Measurements from ENCODE around the gene PEAK1. TPM values are rescaled to one million over a fixed set of nuclear protein-coding genes. Genes with fewer than 3 reads are reported as not detected.

Gene PEAK1
- total and polyA plus RNA-seq, 9 of the 15 experiments (the other 6 are each of a cell fraction or from before 2014, with no cell fraction given), result 0.99 to 22.4 (median 10.8) TPM

DNA sequence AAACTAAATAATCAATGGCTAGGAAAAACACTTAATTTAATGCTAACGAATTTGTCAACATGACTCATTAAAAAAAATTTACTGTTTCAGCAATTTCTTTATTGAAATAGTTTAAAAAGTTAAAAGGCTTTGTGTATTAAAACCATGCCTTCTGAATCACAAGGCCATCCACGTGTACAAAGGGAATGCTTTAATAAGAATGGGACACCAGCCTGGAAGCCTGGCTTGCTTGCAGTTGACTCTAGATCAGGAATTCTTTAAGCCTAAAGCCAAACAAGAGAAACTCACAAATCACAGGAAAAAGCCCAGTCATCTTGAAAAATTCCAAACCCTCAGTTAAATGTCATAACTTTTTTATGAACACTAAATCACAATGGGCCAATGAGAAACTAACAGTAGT is 137.6 kb downstream of the PEAK1 start:
- DNase-seq (ENCODE audit: extremely low read depth in 1 of 4, low spot score in 3 of 4), result no peak
- Histone ChIP-seq H3K9me3 (replicated peaks; ENCODE audit: control insufficient read depth, insufficient read depth, low read depth, low read length) (no peaks in the 10 kb centered on the region), H3K36me3 (ENCODE audit: control insufficient read depth, insufficient read depth, low read length) (peaks cover 14% of the 10 kb centered on the region), H3K4me3 (no peak overlapping the region), H3K9ac (ENCODE audit: insufficient read depth in 1 of 2, low read depth in 2 of 2, low read length in 2 of 2) (no peak overlapping the region), H3K9me1 (ENCODE audit: control insufficient read depth, insufficient read depth, low read length) (no peaks in the 10 kb centered on the region), H3K27ac (ENCODE audit: extremely low read depth, low read depth, low read length) (no peak overlapping the region), H3K79me2 (ENCODE audit: control insufficient read depth, insufficient read depth, low read length) (no peaks in the 10 kb centered on the region), H3K27me3 (ENCODE audit: control insufficient read depth in 2 of 2, insufficient read depth in 2 of 2, low read length in 2 of 2) (no peaks in the 10 kb centered on the region), H2AFZ (ENCODE audit: low read depth, low read length) (no peak overlapping the region), H3K4me1 (replicated peaks in 1 of 2; ENCODE audit: control insufficient read depth in 2 of 2, insufficient read depth in 2 of 2, low read length in 2 of 2) (no peaks in the 10 kb centered on the region), H4K20me1 (replicated peaks; ENCODE audit: control insufficient read depth, insufficient read depth, low read length) (no peaks in the 10 kb centered on the region), H3K4me2 (ENCODE audit: insufficient read depth, low read length) (no peak overlapping the region)
- ChIA-PET CTCF (ENCODE audit: low intra/inter-chr PET ratio) (no interaction called here), POLR2A (no interaction called here)
- FAIRE-seq, result no peak
- no TSS peak for BruUV-seq (replicated peaks)
- in situ Hi-C loops (cut with MboI), result no loop called here
- no peak for ATAC-seq
- intact Hi-C loops (cut with micrococcal nuclease), result no loop called here
- WGBS (ENCODE audit: insufficient coverage, low coverage, missing lambda C conversion rate), result 49% methylated on average over 2 of the region's 2 CpGs
- TF ChIP-seq HLTF (IDR thresholded peaks at IDR 0.05) (no peak), SREBF2 (CRISPR knock-in tag; IDR thresholded peaks at IDR 0.05) (no peak), CHD1 (IDR thresholded peaks at IDR 0.05; ENCODE audit: low read length) (no peak), SNRNP70 (optimal IDR thresholded peaks at IDR 0.05; ENCODE audit: low read depth, low read length) (no peak), MAFG (tag; conservative IDR thresholded peaks at IDR 0.05) (peak; percentile 34; the same call in 1 of the 2 replicates), ELF4 (CRISPR knock-in tag; IDR thresholded peaks at IDR 0.05) (no peak), KLF6 (CRISPR knock-in tag; IDR thresholded peaks at IDR 0.05; ENCODE audit: borderline replicate concordance) (no peak), NCOA2 (IDR thresholded peaks at IDR 0.05; ENCODE audit: partially characterized antibody in 2 of 2) (no peak), MAZ (CRISPR knock-in tag; conservative IDR thresholded peaks at IDR 0.05 in 1 of 2, IDR thresholded peaks at IDR 0.05 in 1 of 2) (no peak), BCLAF1 (IDR thresholded peaks at IDR 0.05; ENCODE audit: borderline replicate concordance in 1 of 2, control insufficient read depth in 1 of 2, low read depth in 2 of 2, low read length in 1 of 2) (no peak), ZNF780A (CRISPR knock-in tag; IDR thresholded peaks at IDR 0.05) (no peak), FOXA1 (IDR thresholded peaks at IDR 0.05; ENCODE audit: borderline replicate concordance) (no peak), ZNF316 (IDR thresholded peaks at IDR 0.05) (peak; percentile 82), DMBX1 (CRISPR knock-in tag; IDR thresholded peaks at IDR 0.05; ENCODE audit: borderline replicate concordance) (no peak), TARDBP (IDR thresholded peaks at IDR 0.05) (no peak), C11orf30 (IDR thresholded peaks at IDR 0.05; ENCODE audit: low read depth) (peak; percentile 71), TGIF2 (CRISPR knock-in tag; IDR thresholded peaks at IDR 0.05) (no peak), THRAP3 (IDR thresholded peaks at IDR 0.05; ENCODE audit: borderline replicate concordance) (no peak), HNRNPLL (IDR thresholded peaks at IDR 0.05; ENCODE audit: low read depth, low read length, poor library complexity, severe bottlenecking) (no peak)
- TF ChIP-seq, protein P1, sequence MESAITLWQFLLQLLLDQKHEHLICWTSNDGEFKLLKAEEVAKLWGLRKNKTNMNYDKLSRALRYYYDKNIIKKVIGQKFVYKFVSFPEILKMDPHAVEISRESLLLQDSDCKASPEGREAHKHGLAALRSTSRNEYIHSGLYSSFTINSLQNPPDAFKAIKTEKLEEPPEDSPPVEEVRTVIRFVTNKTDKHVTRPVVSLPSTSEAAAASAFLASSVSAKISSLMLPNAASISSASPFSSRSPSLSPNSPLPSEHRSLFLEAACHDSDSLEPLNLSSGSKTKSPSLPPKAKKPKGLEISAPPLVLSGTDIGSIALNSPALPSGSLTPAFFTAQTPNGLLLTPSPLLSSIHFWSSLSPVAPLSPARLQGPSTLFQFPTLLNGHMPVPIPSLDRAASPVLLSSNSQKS (CRISPR knock-in tag; IDR thresholded peaks at IDR 0.05), result no peak
- TF ChIP-seq, protein P2, sequence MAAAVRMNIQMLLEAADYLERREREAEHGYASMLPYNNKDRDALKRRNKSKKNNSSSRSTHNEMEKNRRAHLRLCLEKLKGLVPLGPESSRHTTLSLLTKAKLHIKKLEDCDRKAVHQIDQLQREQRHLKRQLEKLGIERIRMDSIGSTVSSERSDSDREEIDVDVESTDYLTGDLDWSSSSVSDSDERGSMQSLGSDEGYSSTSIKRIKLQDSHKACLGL (CRISPR knock-in tag; IDR thresholded peaks at IDR 0.05; ENCODE audit: borderline replicate concordance, poor library complexity, severe bottlenecking), result no peak

All from K562 (cell line).